Measurements from ENCODE around the gene CACTIN.

DNA sequence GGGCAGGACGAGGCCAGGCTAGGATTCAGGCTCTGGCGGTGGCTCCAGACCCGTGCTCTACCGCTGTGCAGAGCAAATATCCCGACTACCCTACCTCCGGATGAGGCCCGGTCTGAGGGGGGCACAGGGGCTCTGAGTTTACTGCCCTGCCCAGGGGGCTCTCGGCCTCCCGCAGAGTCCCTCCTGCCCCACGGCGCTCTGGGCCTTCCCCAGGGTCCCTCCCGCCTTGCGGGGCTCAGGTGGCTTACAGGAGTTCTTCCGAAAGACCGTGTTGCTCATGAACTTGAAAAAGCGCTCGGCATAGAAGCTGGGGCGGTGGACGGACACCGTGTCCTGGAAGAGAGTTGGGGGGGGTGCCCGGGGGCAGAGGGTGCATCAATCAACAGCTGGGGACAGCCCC is 19.1 kb upstream of the CACTIN start:
- TF ChIP-seq EZH2 (IDR thresholded peaks at IDR 0.05; ENCODE audit: insufficient read depth, poor library complexity, severe bottlenecking) (no peak), EZH2phosphoT487 (IDR thresholded peaks at IDR 0.05; ENCODE audit: insufficient read depth, low read depth) (no peak)

Measured in GM23248 (cell line).